Measurements from ENCODE around the gene KLHL7.

DNA sequence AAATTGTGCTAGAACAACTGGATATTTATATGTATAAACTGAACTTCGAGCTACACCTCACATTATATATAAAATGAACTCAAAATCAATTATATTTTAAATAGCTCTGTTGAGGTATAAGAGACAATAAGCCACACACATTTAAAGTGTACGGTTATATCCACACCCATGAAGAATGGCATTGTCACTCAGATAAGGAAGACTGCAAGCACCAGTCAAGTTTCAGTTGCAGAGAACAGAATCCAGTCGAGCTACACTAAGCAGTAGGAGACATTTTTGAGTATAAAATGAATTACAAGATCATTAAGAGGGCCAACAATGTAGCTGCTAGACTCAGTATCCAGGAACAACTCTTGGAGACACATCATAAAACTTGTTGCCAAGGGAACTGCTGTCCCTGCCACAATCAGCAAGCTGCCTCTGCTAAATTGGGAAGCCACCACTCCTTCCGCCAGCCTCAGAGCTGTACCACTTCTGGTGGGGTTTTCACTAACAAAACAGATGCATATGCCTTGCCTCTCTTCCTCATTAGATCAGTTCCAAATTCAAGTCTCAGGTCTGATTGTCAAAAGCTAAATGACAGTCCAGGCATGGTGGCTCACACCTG lies 121.4 kb downstream of the KLHL7 start:
- TF ChIP-seq, protein P1, sequence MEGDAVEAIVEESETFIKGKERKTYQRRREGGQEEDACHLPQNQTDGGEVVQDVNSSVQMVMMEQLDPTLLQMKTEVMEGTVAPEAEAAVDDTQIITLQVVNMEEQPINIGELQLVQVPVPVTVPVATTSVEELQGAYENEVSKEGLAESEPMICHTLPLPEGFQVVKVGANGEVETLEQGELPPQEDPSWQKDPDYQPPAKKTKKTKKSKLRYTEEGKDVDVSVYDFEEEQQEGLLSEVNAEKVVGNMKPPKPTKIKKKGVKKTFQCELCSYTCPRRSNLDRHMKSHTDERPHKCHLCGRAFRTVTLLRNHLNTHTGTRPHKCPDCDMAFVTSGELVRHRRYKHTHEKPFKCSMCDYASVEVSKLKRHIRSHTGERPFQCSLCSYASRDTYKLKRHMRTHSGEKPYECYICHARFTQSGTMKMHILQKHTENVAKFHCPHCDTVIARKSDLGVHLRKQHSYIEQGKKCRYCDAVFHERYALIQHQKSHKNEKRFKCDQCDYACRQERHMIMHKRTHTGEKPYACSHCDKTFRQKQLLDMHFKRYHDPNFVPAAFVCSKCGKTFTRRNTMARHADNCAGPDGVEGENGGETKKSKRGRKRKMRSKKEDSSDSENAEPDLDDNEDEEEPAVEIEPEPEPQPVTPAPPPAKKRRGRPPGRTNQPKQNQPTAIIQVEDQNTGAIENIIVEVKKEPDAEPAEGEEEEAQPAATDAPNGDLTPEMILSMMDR (IDR thresholded peaks at IDR 0.05): no peak
- TF ChIP-seq, protein P2, sequence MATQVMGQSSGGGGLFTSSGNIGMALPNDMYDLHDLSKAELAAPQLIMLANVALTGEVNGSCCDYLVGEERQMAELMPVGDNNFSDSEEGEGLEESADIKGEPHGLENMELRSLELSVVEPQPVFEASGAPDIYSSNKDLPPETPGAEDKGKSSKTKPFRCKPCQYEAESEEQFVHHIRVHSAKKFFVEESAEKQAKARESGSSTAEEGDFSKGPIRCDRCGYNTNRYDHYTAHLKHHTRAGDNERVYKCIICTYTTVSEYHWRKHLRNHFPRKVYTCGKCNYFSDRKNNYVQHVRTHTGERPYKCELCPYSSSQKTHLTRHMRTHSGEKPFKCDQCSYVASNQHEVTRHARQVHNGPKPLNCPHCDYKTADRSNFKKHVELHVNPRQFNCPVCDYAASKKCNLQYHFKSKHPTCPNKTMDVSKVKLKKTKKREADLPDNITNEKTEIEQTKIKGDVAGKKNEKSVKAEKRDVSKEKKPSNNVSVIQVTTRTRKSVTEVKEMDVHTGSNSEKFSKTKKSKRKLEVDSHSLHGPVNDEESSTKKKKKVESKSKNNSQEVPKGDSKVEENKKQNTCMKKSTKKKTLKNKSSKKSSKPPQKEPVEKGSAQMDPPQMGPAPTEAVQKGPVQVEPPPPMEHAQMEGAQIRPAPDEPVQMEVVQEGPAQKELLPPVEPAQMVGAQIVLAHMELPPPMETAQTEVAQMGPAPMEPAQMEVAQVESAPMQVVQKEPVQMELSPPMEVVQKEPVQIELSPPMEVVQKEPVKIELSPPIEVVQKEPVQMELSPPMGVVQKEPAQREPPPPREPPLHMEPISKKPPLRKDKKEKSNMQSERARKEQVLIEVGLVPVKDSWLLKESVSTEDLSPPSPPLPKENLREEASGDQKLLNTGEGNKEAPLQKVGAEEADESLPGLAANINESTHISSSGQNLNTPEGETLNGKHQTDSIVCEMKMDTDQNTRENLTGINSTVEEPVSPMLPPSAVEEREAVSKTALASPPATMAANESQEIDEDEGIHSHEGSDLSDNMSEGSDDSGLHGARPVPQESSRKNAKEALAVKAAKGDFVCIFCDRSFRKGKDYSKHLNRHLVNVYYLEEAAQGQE (IDR thresholded peaks at IDR 0.05; ENCODE audit: insufficient read depth in 1 of 2, low read depth in 2 of 2, low read length in 1 of 2): no peak
- no peak for TF ChIP-seq SIN3A (IDR thresholded peaks at IDR 0.05; ENCODE audit: borderline replicate concordance, insufficient read depth, low read depth, low read length)
